HG02798 (cell line): ENCODE results near the gene FAM117B.
"Not testable (repeated sequence)": the region's sequence is repeated elsewhere in the genome, so short reads cannot be mapped to it uniquely, and the experiment has no call there.

ENCODE experiments used
- ATAC-seq: cut with Tn5 transposase; IDR thresholded peaks from one replicate; pipeline ENCODE4 v1.9.1; 2021; ENCODE audit warnings: mild to moderate bottlenecking; ENCODE audit not compliant: unreplicated experiment, poor library complexity

Gene FAM117B

GRCh38 chr2:202693503-202693902 is 58.7 kb downstream of the FAM117B start:
- no peak for ATAC-seq

- ATAC-seq, result no peak
These were observed 60.4 kb downstream of the FAM117B start for GRCh38 chr2:202695166-202695565.

GRCh38 chr2:202700075-202700901 is 65.5 kb downstream of the FAM117B start:
- no peak for ATAC-seq

- ATAC-seq, result no peak
These were observed 68.3 kb downstream of the FAM117B start for GRCh38 chr2:202703091-202703490.

- ATAC-seq, result no peak
These were observed 69.5 kb downstream of the FAM117B start for GRCh38 chr2:202704248-202704647.

GRCh38 chr2:202705446-202706020 is 70.8 kb downstream of the FAM117B start:
- no peak for ATAC-seq

GRCh38 chr2:202714971-202715935 is 80.5 kb downstream of the FAM117B start:
- ATAC-seq, result not testable (repeated sequence)

GRCh38 chr2:202716114-202716718 is 81.4 kb downstream of the FAM117B start:
- ATAC-seq, result no peak

- ATAC-seq, result no peak
These were observed 82.3 kb downstream of the FAM117B start for GRCh38 chr2:202716953-202717597.

- no peak for ATAC-seq
These were observed 83.0 kb downstream of the FAM117B start for GRCh38 chr2:202717598-202718310.

GRCh38 chr2:202718614-202719013 is 83.8 kb downstream of the FAM117B start:
- ATAC-seq, result no peak

- ATAC-seq, result no peak
These were observed 85.5 kb downstream of the FAM117B start for GRCh38 chr2:202720226-202720625.

GRCh38 chr2:202721621-202722020 is 86.9 kb downstream of the FAM117B start:
- ATAC-seq, result no peak

- ATAC-seq, result no peak
These were observed 89.0 kb downstream of the FAM117B start for GRCh38 chr2:202723746-202724145.

- no peak for ATAC-seq
These were observed 91.3 kb downstream of the FAM117B start for GRCh38 chr2:202726070-202726469.

GRCh38 chr2:202736826-202737225 is 102.1 kb downstream of the FAM117B start:
- no peak for ATAC-seq

GRCh38 chr2:202743613-202744012 is 108.8 kb downstream of the FAM117B start:
- no peak for ATAC-seq

- no peak for ATAC-seq
These were observed 114.7 kb downstream of the FAM117B start for GRCh38 chr2:202749477-202749876.

GRCh38 chr2:202750763-202751427 is 116.1 kb downstream of the FAM117B start:
- no peak for ATAC-seq
